GM23338 (cell line): ENCODE data around the gene FARS2. TPM values are rescaled to one million over a fixed set of nuclear protein-coding genes. Genes with fewer than 3 reads are reported as not detected.

Experiments used
- ATAC-seq: fragments of 200-7000 bp; cut with Tn5 transposase; 3 replicates; pipeline ENCODE4 v1.9.1; 2020
- DNase-seq: peaks from one replicate; pipeline ENCODE4 v3.0.0-alpha.2; 2015; ENCODE audit warnings: low spot score
- H2AFZ ChIP-seq: fragments of 200-600 bp; sonication (generic); 2 replicates; pipeline ENCODE4 v1.8.0; 2016; ENCODE audit warnings: antibody characterized with exemption, mild to moderate bottlenecking, moderate library complexity
- H3F3A ChIP-seq: fragments of 200-600 bp; sonication (generic); replicated peaks from 2 replicates; pipeline ENCODE4 v1.8.0; 2017; ENCODE audit warnings: antibody characterized with exemption, mixed run types, low read depth
- H3K27ac ChIP-seq: fragments of 200-600 bp; sonication (generic); 2 replicates; pipeline ENCODE4 v1.6.1; 2016; ENCODE audit warnings: low read depth
- H3K27me3 ChIP-seq: fragments of 200-600 bp; sonication (generic); 2 replicates; pipeline ENCODE4 v1.8.0; 2016; ENCODE audit warnings: mild to moderate bottlenecking, mixed run types, moderate library complexity; ENCODE audit not compliant: insufficient read depth
- H3K36me3 ChIP-seq: fragments of 200-600 bp; sonication (generic); 2 replicates; pipeline ENCODE4 v1.8.0; 2016; ENCODE audit warnings: mild to moderate bottlenecking; ENCODE audit not compliant: insufficient read depth
- H3K4me1 ChIP-seq: fragments of 200-600 bp; sonication (generic); 2 replicates; pipeline ENCODE4 v1.8.0; 2016; ENCODE audit warnings: mild to moderate bottlenecking, moderate library complexity; ENCODE audit not compliant: insufficient read depth
- H3K4me2 ChIP-seq: fragments of 200-600 bp; sonication (generic); 2 replicates; pipeline ENCODE4 v1.7.1; 2017; ENCODE audit warnings: mixed run types
- H3K4me3 ChIP-seq: fragments of 200-600 bp; sonication (generic); 2 replicates; pipeline ENCODE4 v1.6.1; 2016; ENCODE audit warnings: mixed run types
- H3K79me2 ChIP-seq: fragments of 200-600 bp; sonication (generic); replicated peaks from 2 replicates; pipeline ENCODE4 v1.8.0; 2017; ENCODE audit warnings: mild to moderate bottlenecking; ENCODE audit not compliant: insufficient read depth
- H3K9me2 ChIP-seq: fragments of 200-600 bp; sonication (generic); 2 replicates; pipeline ENCODE4 v1.8.0; 2017; ENCODE audit not compliant: insufficient read depth
- H4K20me1 ChIP-seq: fragments of 200-600 bp; sonication (generic); replicated peaks from 2 replicates; pipeline ENCODE4 v1.8.0; 2017; ENCODE audit warnings: mild to moderate bottlenecking; ENCODE audit not compliant: insufficient read depth
- H3K27ac Mint-ChIP-seq: 2 replicates; pipeline ENCODE4 v1.8.0; 2020; ENCODE audit warnings: inconsistent platforms, mild to moderate bottlenecking, moderate library complexity, mixed read lengths
- H3K27me3 Mint-ChIP-seq: 3 replicates; pipeline ENCODE4 v1.8.0; 2022; ENCODE audit warnings: low read depth, mild to moderate bottlenecking, moderate library complexity, mixed read lengths, inconsistent platforms; ENCODE audit not compliant: insufficient read depth, poor library complexity
- H3K36me3 Mint-ChIP-seq: 3 replicates; pipeline ENCODE4 v1.8.0; 2021; ENCODE audit warnings: low read depth, mild to moderate bottlenecking, inconsistent platforms, moderate library complexity, mixed read lengths
- H3K4me1 Mint-ChIP-seq: 3 replicates; pipeline ENCODE4 v1.8.0; 2020; ENCODE audit warnings: mild to moderate bottlenecking, inconsistent platforms, mixed read lengths
- H3K4me3 Mint-ChIP-seq: 3 replicates; pipeline ENCODE4 v1.8.0; 2021; ENCODE audit warnings: moderate library complexity, mild to moderate bottlenecking, inconsistent platforms, mixed read lengths
- H3K9me3 Mint-ChIP-seq: 3 replicates; pipeline ENCODE4 v1.8.0; 2020; ENCODE audit warnings: moderate library complexity, mild to moderate bottlenecking, inconsistent platforms, mixed read lengths
- CREB1 ChIP-seq: fragments of 250-450 bp; sonication (Bioruptor Pico); IDR thresholded peaks from 2 replicates; pipeline ENCODE4 v1.5.0; 2020; ENCODE audit warnings: low read depth, mild to moderate bottlenecking, moderate library complexity
- CTCF ChIP-seq, 2 experiments: fragments of 200-600 bp in 1 of 2; sonication (generic) in 1 of 2; conservative IDR thresholded peaks; 2 replicates each; pipeline versions ENCODE4 v1.5.1 to v1.6.1; 2016 to 2017; ENCODE audit warnings: antibody characterized with exemption in 2 of 2, low read depth in 2 of 2, mild to moderate bottlenecking in 2 of 2, moderate library complexity in 1 of 2
- ETS1 ChIP-seq: IDR thresholded peaks from 2 replicates; pipeline ENCODE4 v1.6.1; 2016; ENCODE audit warnings: antibody characterized with exemption
- EZH2 ChIP-seq: fragments of 200-600 bp; sonication (generic); IDR thresholded peaks from one replicate; pipeline ENCODE4 v1.8.0; 2017; ENCODE audit warnings: antibody characterized with exemption, mild to moderate bottlenecking, low read depth; ENCODE audit not compliant: unreplicated experiment
- EZH2phosphoT487 ChIP-seq: fragments of 200-600 bp; sonication (generic); IDR thresholded peaks from one replicate; pipeline ENCODE4 v1.8.1; 2018; ENCODE audit warnings: antibody characterized with exemption; ENCODE audit not compliant: unreplicated experiment
- JUNB ChIP-seq: IDR thresholded peaks from one replicate; pipeline ENCODE4 v1.6.1; 2016; ENCODE audit warnings: antibody characterized with exemption; ENCODE audit not compliant: unreplicated experiment
- NANOG ChIP-seq: IDR thresholded peaks from 2 replicates; pipeline ENCODE4 v1.6.1; 2016; ENCODE audit warnings: antibody characterized with exemption, borderline replicate concordance
- POLR2AphosphoS5 ChIP-seq: IDR thresholded peaks from 2 replicates; pipeline ENCODE4 v1.6.1; 2016; ENCODE audit warnings: antibody characterized with exemption, low read depth
- STAT1 ChIP-seq: IDR thresholded peaks from one replicate; pipeline ENCODE4 v1.6.1; 2016; ENCODE audit warnings: antibody characterized with exemption; ENCODE audit not compliant: unreplicated experiment
- ZNF114 ChIP-seq: fragments of 250-450 bp; sonication (Bioruptor Pico); IDR thresholded peaks from 2 replicates; pipeline ENCODE4 v1.5.0; 2020; ENCODE audit warnings: mild to moderate bottlenecking, moderate library complexity
- ZNF331 ChIP-seq: fragments of 250-450 bp; sonication (Bioruptor Pico); IDR thresholded peaks from 2 replicates; pipeline ENCODE4 v1.5.0; 2020; ENCODE audit warnings: low read depth, mild to moderate bottlenecking, moderate library complexity
- ZNF462 ChIP-seq: fragments of 250-450 bp; sonication (Bioruptor Pico); IDR thresholded peaks from 2 replicates; pipeline ENCODE4 v1.5.0; 2020; ENCODE audit warnings: mild to moderate bottlenecking, moderate library complexity
- polyA plus RNA-seq: library from polyadenylated mRNA; unstranded; fragments of >200 nt; fragmentation: Nextera tagmentation; extraction: Ambion mirVana; gene quantifications from 2 replicates; pipeline ENCODE4 v1.2.1, GENCODE V29; 2016
- total RNA-seq: library from RNA; depleted of rRNA; stranded (reverse); fragments of >200 nt; shearing (Covaris generic); gene quantifications from 2 replicates; pipeline ENCODE4 v1.2.3, GENCODE V29; 2014

The FARS2 gene
- total and polyA plus RNA-seq, 2 experiments from 2014 or later: 7.6 to 19.0 TPM

- H3K27ac Mint-ChIP-seq: no peak overlapping the region
- peaks cover 8% of the 10 kb centered on the region; the same call in 1 of the 2 replicates for H4K20me1 ChIP-seq
- peaks cover 8% of the 10 kb centered on the region for H3K4me1 Mint-ChIP-seq
- no peaks in the 10 kb centered on the region for H3K9me2 ChIP-seq
- H3F3A ChIP-seq: 0 out of 2 replicates have a peak, but pooled peaks cover 6% of the 10 kb centered on the region
- H3K4me3 ChIP-seq: no peak overlapping the region
- H3K4me3 Mint-ChIP-seq: no peak overlapping the region
- no peak for DNase-seq
- H3K9me3 Mint-ChIP-seq: peaks cover 7% of the 10 kb centered on the region; the same call in 2 of the 3 replicates
- H3K27me3 Mint-ChIP-seq: peaks cover 14% of the 10 kb centered on the region
- peaks cover 42% of the 10 kb centered on the region for H3K36me3 Mint-ChIP-seq
- no peak overlapping the region for H3K27ac ChIP-seq
- ATAC-seq: no peak
- TF ChIP-seq POLR2AphosphoS5 (no peak), NANOG (no peak), EZH2phosphoT487 (no peak), ZNF114 (CRISPR knock-in tag) (no peak)
- no peak overlapping the region for H2AFZ ChIP-seq
- H3K27me3 ChIP-seq: no peaks in the 10 kb centered on the region
- peaks cover 4% of the 10 kb centered on the region; the same call in 1 of the 2 replicates for H3K36me3 ChIP-seq
- peaks cover 10% of the 10 kb centered on the region for H3K4me1 ChIP-seq
- peaks cover 76% of the 10 kb centered on the region for H3K79me2 ChIP-seq
- no peak overlapping the region for H3K4me2 ChIP-seq
Observed at GRCh38 chr6:5257400-5257799, 3.9 kb upstream of the FARS2 start.

- peak overlapping the region; percentile 99 for H3K27ac Mint-ChIP-seq
- 0 out of 2 replicates have a peak, but pooled peaks cover 6% of the 10 kb centered on the region for H3F3A ChIP-seq
- peaks cover 4% of the 10 kb centered on the region; the same call in 1 of the 2 replicates for H3K36me3 ChIP-seq
- peaks cover 10% of the 10 kb centered on the region for H3K4me1 ChIP-seq
- H3K4me3 ChIP-seq: peak overlapping the region; percentile 98
- no peak overlapping the region for H2AFZ ChIP-seq
- peaks cover 8% of the 10 kb centered on the region for H3K4me1 Mint-ChIP-seq
- H3K27ac ChIP-seq: no peak overlapping the region
- H3K4me3 Mint-ChIP-seq: peak overlapping the region; percentile 96
- peaks cover 79% of the 10 kb centered on the region for H3K79me2 ChIP-seq
- H3K27me3 Mint-ChIP-seq: peaks cover 14% of the 10 kb centered on the region
- no peaks in the 10 kb centered on the region for H3K9me2 ChIP-seq
- peak overlapping the region; percentile 87 for H3K4me2 ChIP-seq
- peaks cover 7% of the 10 kb centered on the region; the same call in 1 of the 2 replicates for H4K20me1 ChIP-seq
- peaks cover 7% of the 10 kb centered on the region; the same call in 2 of the 3 replicates for H3K9me3 Mint-ChIP-seq
- no peaks in the 10 kb centered on the region for H3K27me3 ChIP-seq
- peaks cover 33% of the 10 kb centered on the region for H3K36me3 Mint-ChIP-seq
- DNase-seq (no peak), ATAC-seq (no peak)
- no peak for TF ChIP-seq CTCF (conservative IDR thresholded peaks at IDR 0.05; ENCODE audit: low read depth in 2 of 2)
- no peak for TF ChIP-seq JUNB
- no peak for TF ChIP-seq STAT1
- TF ChIP-seq POLR2AphosphoS5: no peak
- TF ChIP-seq CREB1 (CRISPR knock-in tag): no peak
- no peak for TF ChIP-seq ZNF462 (CRISPR knock-in tag)
- no peak for TF ChIP-seq NANOG
- TF ChIP-seq ZNF331 (CRISPR knock-in tag): no peak
- no peak for TF ChIP-seq EZH2phosphoT487
- no peak for TF ChIP-seq EZH2
- TF ChIP-seq ETS1: no peak
- TF ChIP-seq ZNF114 (CRISPR knock-in tag): no peak
Observed at GRCh38 chr6:5259428-5259827, 1.9 kb upstream of the FARS2 start.
